ENCODE results near the gene NLGN1.

The NLGN1 gene

GRCh38 chr3:173875790-173876189, 478.2 kb downstream of the NLGN1 start:
- CTCF ChIA-PET: no interaction called here
- TF ChIP-seq FOXM1 (IDR thresholded peaks at IDR 0.05; ENCODE audit: borderline replicate concordance) (no peak), ELF4 (IDR thresholded peaks at IDR 0.05) (no peak), L3MBTL2 (conservative IDR thresholded peaks at IDR 0.05) (no peak), SUZ12 (IDR thresholded peaks at IDR 0.05) (no peak), SP1 (IDR thresholded peaks at IDR 0.05) (no peak), LEF1 (IDR thresholded peaks at IDR 0.05; ENCODE audit: borderline replicate concordance) (no peak), NFRKB (IDR thresholded peaks at IDR 0.05) (no peak), ZNF384 (IDR thresholded peaks at IDR 0.05) (no peak), HDGF (IDR thresholded peaks at IDR 0.05; ENCODE audit: borderline replicate concordance) (no peak), FOXK2 (IDR thresholded peaks at IDR 0.05) (no peak), PKNOX1 (IDR thresholded peaks at IDR 0.05) (no peak), CTBP1 (IDR thresholded peaks at IDR 0.05; ENCODE audit: borderline replicate concordance) (no peak), BHLHE40 (IDR thresholded peaks at IDR 0.05; ENCODE audit: borderline replicate concordance) (no peak), TARDBP (IDR thresholded peaks at IDR 0.05) (no peak)
- POLR2A ChIA-PET: no interaction called here
- no peak for DNase-seq (ENCODE audit: extremely low spot score)

- ChIA-PET CTCF (interaction anchor here (0.6 to 0.9 kb wide), 2 partner anchors 14 to 22 kb away, joined by 4 read pairs; no protein-coding TSS in a partner anchor), POLR2A (no interaction called here)
- DNase-seq (ENCODE audit: extremely low spot score): no peak
- TF ChIP-seq ELF4 (IDR thresholded peaks at IDR 0.05) (no peak), NFRKB (IDR thresholded peaks at IDR 0.05) (no peak), CTBP1 (IDR thresholded peaks at IDR 0.05; ENCODE audit: borderline replicate concordance) (no peak), FOXA1 (IDR thresholded peaks at IDR 0.05) (no peak), PKNOX1 (IDR thresholded peaks at IDR 0.05) (no peak), SP1 (IDR thresholded peaks at IDR 0.05) (no peak), BHLHE40 (IDR thresholded peaks at IDR 0.05; ENCODE audit: borderline replicate concordance) (no peak)
Observed at GRCh38 chr3:173876476-173876875, 478.9 kb downstream of the NLGN1 start.

- no peak for TF ChIP-seq HDGF (IDR thresholded peaks at IDR 0.05; ENCODE audit: borderline replicate concordance)
- no peak for TF ChIP-seq LEF1 (IDR thresholded peaks at IDR 0.05; ENCODE audit: borderline replicate concordance)
- no peak for TF ChIP-seq NFRKB (IDR thresholded peaks at IDR 0.05)
- no peak for TF ChIP-seq ELF4 (IDR thresholded peaks at IDR 0.05)
- no peak for TF ChIP-seq CTBP1 (IDR thresholded peaks at IDR 0.05; ENCODE audit: borderline replicate concordance)
- TF ChIP-seq FOXA1 (IDR thresholded peaks at IDR 0.05): no peak
- no peak for TF ChIP-seq BHLHE40 (IDR thresholded peaks at IDR 0.05; ENCODE audit: borderline replicate concordance)
- no peak for TF ChIP-seq L3MBTL2 (conservative IDR thresholded peaks at IDR 0.05)
- no peak for TF ChIP-seq ZNF384 (IDR thresholded peaks at IDR 0.05)
- no peak for TF ChIP-seq SP1 (IDR thresholded peaks at IDR 0.05)
- POLR2A ChIA-PET: no interaction called here
- no peak for DNase-seq (ENCODE audit: extremely low spot score)
- CTCF ChIA-PET: no interaction called here
Observed at GRCh38 chr3:173887888-173888287, 490.3 kb downstream of the NLGN1 start.

GRCh38 chr3:173889596-173889995, 492.1 kb downstream of the NLGN1 start:
- POLR2A ChIA-PET: no interaction called here
- TF ChIP-seq ELF4 (IDR thresholded peaks at IDR 0.05) (no peak), ZNF384 (IDR thresholded peaks at IDR 0.05) (no peak), FOXM1 (IDR thresholded peaks at IDR 0.05; ENCODE audit: borderline replicate concordance) (no peak), SP1 (IDR thresholded peaks at IDR 0.05) (no peak), HDGF (IDR thresholded peaks at IDR 0.05; ENCODE audit: borderline replicate concordance) (no peak), PKNOX1 (IDR thresholded peaks at IDR 0.05) (no peak), CTBP1 (IDR thresholded peaks at IDR 0.05; ENCODE audit: borderline replicate concordance) (no peak), BHLHE40 (IDR thresholded peaks at IDR 0.05; ENCODE audit: borderline replicate concordance) (no peak)
- CTCF ChIA-PET: no interaction called here
- no peak for DNase-seq (ENCODE audit: extremely low spot score)

GRCh38 chr3:173890091-173890490, 492.5 kb downstream of the NLGN1 start:
- ChIA-PET POLR2A (no interaction called here), CTCF (no interaction called here)
- DNase-seq (ENCODE audit: extremely low spot score): no peak
- TF ChIP-seq BHLHE40 (IDR thresholded peaks at IDR 0.05; ENCODE audit: borderline replicate concordance): no peak
- TF ChIP-seq SUZ12 (IDR thresholded peaks at IDR 0.05): no peak
- no peak for TF ChIP-seq FOXM1 (IDR thresholded peaks at IDR 0.05; ENCODE audit: borderline replicate concordance)
- no peak for TF ChIP-seq FOXK2 (IDR thresholded peaks at IDR 0.05)
- no peak for TF ChIP-seq L3MBTL2 (conservative IDR thresholded peaks at IDR 0.05)
- TF ChIP-seq SP1 (IDR thresholded peaks at IDR 0.05): no peak
- TF ChIP-seq LEF1 (IDR thresholded peaks at IDR 0.05; ENCODE audit: borderline replicate concordance): no peak
- no peak for TF ChIP-seq CTBP1 (IDR thresholded peaks at IDR 0.05; ENCODE audit: borderline replicate concordance)
- TF ChIP-seq FOXA1 (IDR thresholded peaks at IDR 0.05): no peak
- no peak for TF ChIP-seq ARNT (IDR thresholded peaks at IDR 0.05)
- no peak for TF ChIP-seq ZNF384 (IDR thresholded peaks at IDR 0.05)
- no peak for TF ChIP-seq HDGF (IDR thresholded peaks at IDR 0.05; ENCODE audit: borderline replicate concordance)
- no peak for TF ChIP-seq ELF4 (IDR thresholded peaks at IDR 0.05)
- no peak for TF ChIP-seq PKNOX1 (IDR thresholded peaks at IDR 0.05)
- no peak for TF ChIP-seq TARDBP (IDR thresholded peaks at IDR 0.05)
